WTC11 (cell line): ENCODE measurements around the gene SVIL. TPM values are rescaled to one million over a fixed set of nuclear protein-coding genes. Genes with fewer than 3 reads are reported as not detected.

Experiments used
- ATAC-seq: fragments of 200-7000 bp; cut with Tn5 transposase; 2 replicates; pipeline ENCODE4 v1.10.0; 2021; ENCODE audit warnings: mild to moderate bottlenecking, moderate library complexity
- CTCF ChIA-PET: fragments of 300-600 bp; sonication (Branson Sonifier 250); formaldehyde crosslinking; loops from one replicate; lab custom pipeline; 2021; ENCODE audit warnings: antibody characterized with exemption; lab: Charles Lee
- POLR2A ChIA-PET: fragments of 350-600 bp; sonication (Branson Sonifier 250); formaldehyde crosslinking; loops from one replicate; lab custom pipeline; 2021; ENCODE audit warnings: antibody characterized with exemption; lab: Charles Lee
- DNase-seq: peaks from one replicate; pipeline ENCODE4 v3.0.0; 2021; ENCODE audit warnings: low spot score
- H3K27ac Mint-ChIP-seq: 2 replicates; pipeline ENCODE4 v1.8.0; 2021; ENCODE audit warnings: mixed read lengths
- H3K27me3 Mint-ChIP-seq: 2 replicates; pipeline ENCODE4 v1.8.0; 2021; ENCODE audit warnings: low read depth, mild to moderate bottlenecking, moderate library complexity, mixed read lengths
- H3K36me3 Mint-ChIP-seq: 2 replicates; pipeline ENCODE4 v1.8.0; 2021; ENCODE audit warnings: mixed read lengths
- H3K4me1 Mint-ChIP-seq: 2 replicates; pipeline ENCODE4 v1.8.0; 2022; ENCODE audit warnings: mixed read lengths
- H3K4me3 Mint-ChIP-seq: 2 replicates; pipeline ENCODE4 v1.8.0; 2021; ENCODE audit warnings: mild to moderate bottlenecking, moderate library complexity, mixed read lengths
- H3K9me3 Mint-ChIP-seq: 2 replicates; pipeline ENCODE4 v1.8.0; 2021; ENCODE audit warnings: mixed read lengths
- ARID4B ChIP-seq: sonication (generic); formaldehyde crosslinking; IDR thresholded peaks from 2 replicates; pipeline ENCODE4 v1.8.0; 2023; ENCODE audit warnings: missing genetic modification reagents, mild to moderate bottlenecking, borderline replicate concordance
- ERG ChIP-seq: fragments of 250-450 bp; sonication (Bioruptor Pico); IDR thresholded peaks from 2 replicates; pipeline ENCODE4 v1.8.0; 2021; ENCODE audit warnings: mild to moderate bottlenecking
- FOXK1 ChIP-seq: sonication (generic); formaldehyde crosslinking; IDR thresholded peaks from 2 replicates; pipeline ENCODE4 v1.8.0; 2022; ENCODE audit warnings: mild to moderate bottlenecking, moderate library complexity, missing genetic modification reagents
- FOXP4 ChIP-seq: sonication (generic); formaldehyde crosslinking; IDR thresholded peaks from 2 replicates; pipeline ENCODE4 v1.8.0; 2022; ENCODE audit warnings: mild to moderate bottlenecking, missing genetic modification reagents
- GABPB1 ChIP-seq: sonication (generic); formaldehyde crosslinking; IDR thresholded peaks from 2 replicates; pipeline ENCODE4 v1.8.1; 2023; ENCODE audit warnings: mild to moderate bottlenecking, missing genetic modification reagents
- IRF1 ChIP-seq: sonication (generic); formaldehyde crosslinking; IDR thresholded peaks from 2 replicates; pipeline ENCODE4 v1.8.0; 2023; ENCODE audit warnings: missing genetic modification reagents
- NFE2L1 ChIP-seq: sonication (generic); formaldehyde crosslinking; IDR thresholded peaks from 2 replicates; pipeline ENCODE4 v1.8.1; 2023; ENCODE audit warnings: missing genetic modification reagents
- OVOL2 ChIP-seq: fragments of 250-450 bp; sonication (Bioruptor Pico); IDR thresholded peaks from 2 replicates; pipeline ENCODE4 v1.9.0; 2021; ENCODE audit warnings: mild to moderate bottlenecking, borderline replicate concordance
- PRRX2 ChIP-seq: fragments of 250-450 bp; sonication (Bioruptor Pico); IDR thresholded peaks from 2 replicates; pipeline ENCODE4 v1.8.0; 2021; ENCODE audit warnings: mild to moderate bottlenecking
- SMAD3 ChIP-seq: sonication (generic); formaldehyde crosslinking; IDR thresholded peaks from 2 replicates; pipeline ENCODE4 v1.8.0; 2022; ENCODE audit warnings: missing genetic modification reagents, mild to moderate bottlenecking, borderline replicate concordance
- SP1 ChIP-seq: sonication (generic); formaldehyde crosslinking; conservative IDR thresholded peaks from 2 replicates; pipeline ENCODE4 v1.8.1; 2022; ENCODE audit warnings: missing genetic modification reagents
- ZBTB43 ChIP-seq: sonication (generic); formaldehyde crosslinking; IDR thresholded peaks from 2 replicates; pipeline ENCODE4 v1.8.1; 2023; ENCODE audit warnings: mild to moderate bottlenecking, missing genetic modification reagents
- ZNF281 ChIP-seq: sonication (generic); formaldehyde crosslinking; IDR thresholded peaks from 2 replicates; pipeline ENCODE4 v1.8.0; 2023; ENCODE audit warnings: mild to moderate bottlenecking, missing genetic modification reagents
- ZNF416 ChIP-seq: fragments of 250-450 bp; sonication (Bioruptor Pico); IDR thresholded peaks from 2 replicates; pipeline ENCODE4 v1.9.0; 2021; ENCODE audit warnings: mild to moderate bottlenecking, inconsistent platforms
- ZNF423 ChIP-seq: fragments of 250-450 bp; sonication (Bioruptor Pico); IDR thresholded peaks from 2 replicates; pipeline ENCODE4 v2.1.2; 2022; ENCODE audit warnings: mild to moderate bottlenecking, moderate library complexity
- total RNA-seq: library from RNA; stranded (reverse); gene quantifications from 3 replicates; pipeline ENCODE4 v1.2.3, GENCODE V29; 2021
- TF ChIP-seq, protein P1 (sequence below): sonication (generic); formaldehyde crosslinking; IDR thresholded peaks from 2 replicates; pipeline ENCODE4 v1.8.1; 2022; ENCODE audit warnings: low read depth, missing genetic modification reagents, borderline replicate concordance
- TF ChIP-seq, protein P2 (sequence below): sonication (generic); formaldehyde crosslinking; IDR thresholded peaks from 2 replicates; pipeline ENCODE4 v1.8.0; 2022; ENCODE audit warnings: mild to moderate bottlenecking, missing genetic modification reagents

Gene SVIL
- total RNA-seq, 1 experiment from 2014 or later, result 27.1 TPM

DNA sequence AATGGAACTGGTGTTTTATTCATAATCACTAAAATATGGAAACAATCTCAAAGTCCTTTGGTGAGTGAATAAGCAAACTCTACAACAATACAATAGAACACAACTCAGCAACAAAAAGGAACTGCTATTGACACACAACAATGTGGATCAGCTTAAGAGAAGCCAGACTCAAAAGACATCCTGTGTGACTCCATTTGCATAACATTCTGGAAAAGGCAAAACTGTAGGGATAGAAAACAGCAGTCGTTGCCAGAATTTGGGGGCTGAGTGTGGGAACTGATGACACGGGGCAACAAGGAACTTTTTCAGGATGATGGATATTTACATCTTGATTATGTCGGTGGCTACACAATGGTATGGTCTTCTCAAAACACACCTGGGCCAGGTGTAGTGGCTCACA is 32.4 kb upstream of the SVIL start:
- no peaks in the 10 kb centered on the region for H3K9me3 Mint-ChIP-seq
- ATAC-seq (peak; percentile 80), DNase-seq (no peak)
- CTCF ChIA-PET, result interaction anchor here (0.8 to 1.2 kb wide), 3 partner anchors 69 to 132 kb away, joined by 3 to 4 read pairs (median 3); no protein-coding TSS in a partner anchor
- peaks cover 46% of the 10 kb centered on the region for H3K4me1 Mint-ChIP-seq
- H3K36me3 Mint-ChIP-seq, result peaks cover 4% of the 10 kb centered on the region
- peak overlapping the region; percentile 86 for H3K27ac Mint-ChIP-seq
- TF ChIP-seq NFE2L1 (CRISPR knock-in tag) (0 out of 2 replicates have a peak, but pooled peaks have one; percentile 38), FOXK1 (CRISPR knock-in tag) (0 out of 2 replicates have a peak, but pooled peaks have one; percentile 24), PRRX2 (CRISPR knock-in tag) (no peak)
- TF ChIP-seq, all 79 proteins: peak for 2
- H3K4me3 Mint-ChIP-seq, result 0 out of 2 replicates have a peak overlapping the region, but pooled peaks have one; percentile 3
- H3K27me3 Mint-ChIP-seq, result no peaks in the 10 kb centered on the region
- POLR2A ChIA-PET, result no interaction called here

- Mint-ChIP-seq H3K4me3 (no peak overlapping the region), H3K9me3 (no peaks in the 10 kb centered on the region), H3K27ac (peak overlapping the region; percentile 86), H3K36me3 (peaks cover 4% of the 10 kb centered on the region), H3K27me3 (no peaks in the 10 kb centered on the region), H3K4me1 (peaks cover 52% of the 10 kb centered on the region)
- ATAC-seq (no peak), DNase-seq (no peak)
- CTCF ChIA-PET, result interaction anchor here (0.9 kb wide), 1 partner anchor 131 kb away, joined by 3 read pairs; no protein-coding TSS in a partner anchor
- TF ChIP-seq GABPB1, result no peak
- TF ChIP-seq SP1 (CRISPR knock-in tag), result no peak
- no peak for TF ChIP-seq OVOL2 (CRISPR knock-in tag)
- no peak for TF ChIP-seq IRF1 (CRISPR knock-in tag)
- TF ChIP-seq ZNF416 (CRISPR knock-in tag), result no peak
- TF ChIP-seq NFE2L1 (CRISPR knock-in tag), result no peak
- TF ChIP-seq, protein P1, sequence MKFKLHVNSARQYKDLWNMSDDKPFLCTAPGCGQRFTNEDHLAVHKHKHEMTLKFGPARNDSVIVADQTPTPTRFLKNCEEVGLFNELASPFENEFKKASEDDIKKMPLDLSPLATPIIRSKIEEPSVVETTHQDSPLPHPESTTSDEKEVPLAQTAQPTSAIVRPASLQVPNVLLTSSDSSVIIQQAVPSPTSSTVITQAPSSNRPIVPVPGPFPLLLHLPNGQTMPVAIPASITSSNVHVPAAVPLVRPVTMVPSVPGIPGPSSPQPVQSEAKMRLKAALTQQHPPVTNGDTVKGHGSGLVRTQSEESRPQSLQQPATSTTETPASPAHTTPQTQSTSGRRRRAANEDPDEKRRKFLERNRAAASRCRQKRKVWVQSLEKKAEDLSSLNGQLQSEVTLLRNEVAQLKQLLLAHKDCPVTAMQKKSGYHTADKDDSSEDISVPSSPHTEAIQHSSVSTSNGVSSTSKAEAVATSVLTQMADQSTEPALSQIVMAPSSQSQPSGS (CRISPR knock-in tag), result no peak
- no peak for TF ChIP-seq SMAD3 (CRISPR knock-in tag)
- TF ChIP-seq ARID4B (CRISPR knock-in tag), result no peak
- TF ChIP-seq, protein P2, sequence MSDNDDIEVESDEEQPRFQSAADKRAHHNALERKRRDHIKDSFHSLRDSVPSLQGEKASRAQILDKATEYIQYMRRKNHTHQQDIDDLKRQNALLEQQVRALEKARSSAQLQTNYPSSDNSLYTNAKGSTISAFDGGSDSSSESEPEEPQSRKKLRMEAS, result no peak
- no peak for TF ChIP-seq ZBTB43 (CRISPR knock-in tag)
- TF ChIP-seq ZNF281 (CRISPR knock-in tag), result no peak
- no peak for TF ChIP-seq ZNF423
- TF ChIP-seq PRRX2 (CRISPR knock-in tag), result no peak
- TF ChIP-seq ERG, result no peak
- TF ChIP-seq FOXP4 (CRISPR knock-in tag), result no peak
- POLR2A ChIA-PET, result no interaction called here
Measured at GRCh38 chr10:29666201-29666600, 31.4 kb upstream of the SVIL start.
